ES-I3 (cell line): ENCODE data around the gene CWF19L2.
"Not testable (repeated sequence)": the region's sequence is repeated elsewhere in the genome, so short reads cannot be mapped to it uniquely, and the experiment has no call there.

ENCODE experiments used
- H3K36me3 ChIP-seq: 2 replicates; pipeline ENCODE4 v1.6.1; 2013; ENCODE audit warnings: mild to moderate bottlenecking, low read length, control low read depth, moderate library complexity; ENCODE audit not compliant: insufficient read depth
- H3K4me1 ChIP-seq: 2 replicates; pipeline ENCODE4 v1.6.1; 2013; ENCODE audit warnings: mild to moderate bottlenecking, control low read depth, low read length; ENCODE audit not compliant: insufficient read depth
- H3K9ac ChIP-seq: 2 replicates; pipeline ENCODE4 v1.6.1; 2013; ENCODE audit warnings: low read depth, mild to moderate bottlenecking, low read length, moderate library complexity
- H3K9me3 ChIP-seq: 2 replicates; pipeline ENCODE4 v1.6.1; 2013; ENCODE audit warnings: mild to moderate bottlenecking, low read length, moderate library complexity; ENCODE audit not compliant: control insufficient read depth, insufficient read depth

CWF19L2 gene

GRCh38 chr11:107457558-107458271 is at the start of gene CWF19L2:
CWF19L2 (minus strand) TSS chr11:107457825; CDS start chr11:107457816, 9 bp downstream.
- Histone ChIP-seq H3K36me3 (peaks cover 6% of the 10 kb centered on the region), H3K9ac (peak within 1 kb of the TSS; percentile 98), H3K4me1 (no peaks in the 10 kb centered on the region), H3K9me3 (no peaks in the 10 kb centered on the region)

GRCh38 chr11:107505647-107506225 is 48.1 kb upstream of the CWF19L2 start:
- no peak overlapping the region for H3K9ac ChIP-seq
- H3K9me3 ChIP-seq: peaks cover 2% of the 10 kb centered on the region; the same call in 1 of the 2 replicates
- H3K4me1 ChIP-seq: no peaks in the 10 kb centered on the region
- peaks cover 10% of the 10 kb centered on the region for H3K36me3 ChIP-seq

- H3K9me3 ChIP-seq: peaks cover 2% of the 10 kb centered on the region; the same call in 1 of the 2 replicates
- no peak overlapping the region for H3K9ac ChIP-seq
- H3K4me1 ChIP-seq: no peaks in the 10 kb centered on the region
- peaks cover 10% of the 10 kb centered on the region for H3K36me3 ChIP-seq
Observed at GRCh38 chr11:107504981-107505380, 47.4 kb upstream of the CWF19L2 start.

GRCh38 chr11:107501713-107502112 is 44.1 kb upstream of the CWF19L2 start:
- no peaks in the 10 kb centered on the region for H3K4me1 ChIP-seq
- H3K9me3 ChIP-seq: peaks cover 2% of the 10 kb centered on the region; the same call in 1 of the 2 replicates
- H3K36me3 ChIP-seq: peaks cover 10% of the 10 kb centered on the region
- H3K9ac ChIP-seq: no peak overlapping the region

GRCh38 chr11:107497371-107497770 is 39.7 kb upstream of the CWF19L2 start:
- H3K9ac ChIP-seq, H3K4me1 ChIP-seq, H3K9me3 ChIP-seq, H3K36me3 ChIP-seq: not testable (repeated sequence)

GRCh38 chr11:107496011-107496410 is 38.4 kb upstream of the CWF19L2 start:
- no peaks in the 10 kb centered on the region for H3K36me3 ChIP-seq
- H3K9ac ChIP-seq: no peak overlapping the region
- no peaks in the 10 kb centered on the region for H3K4me1 ChIP-seq
- no peaks in the 10 kb centered on the region; the same call in 1 of the 2 replicates for H3K9me3 ChIP-seq

- no peaks in the 10 kb centered on the region for H3K9me3 ChIP-seq
- H3K36me3 ChIP-seq: no peaks in the 10 kb centered on the region
- no peaks in the 10 kb centered on the region for H3K4me1 ChIP-seq
Observed at GRCh38 chr11:107494055-107494454, 36.4 kb upstream of the CWF19L2 start.

GRCh38 chr11:107493117-107493516 is 35.5 kb upstream of the CWF19L2 start:
- Histone ChIP-seq H3K4me1 (no peaks in the 10 kb centered on the region), H3K9ac (no peak overlapping the region), H3K36me3 (no peaks in the 10 kb centered on the region), H3K9me3 (no peaks in the 10 kb centered on the region)

More at GRCh38 chr11:107494055-107494454, 36.4 kb upstream of the CWF19L2 start:
- H3K9ac ChIP-seq: no peak overlapping the region

- H3K36me3 ChIP-seq: no peaks in the 10 kb centered on the region
- H3K9me3 ChIP-seq: no peaks in the 10 kb centered on the region
- no peaks in the 10 kb centered on the region for H3K4me1 ChIP-seq
- H3K9ac ChIP-seq: no peak overlapping the region
Observed at GRCh38 chr11:107490836-107491235, 33.2 kb upstream of the CWF19L2 start.

- H3K36me3 ChIP-seq: no peaks in the 10 kb centered on the region
- H3K9me3 ChIP-seq: no peaks in the 10 kb centered on the region
- H3K4me1 ChIP-seq: no peaks in the 10 kb centered on the region
- H3K9ac ChIP-seq: no peak overlapping the region
Observed at GRCh38 chr11:107482234-107482633, 24.6 kb upstream of the CWF19L2 start.

- no peaks in the 10 kb centered on the region for H3K36me3 ChIP-seq
- H3K9ac ChIP-seq: no peak overlapping the region
- no peaks in the 10 kb centered on the region for H3K9me3 ChIP-seq
- no peaks in the 10 kb centered on the region for H3K4me1 ChIP-seq
Observed at GRCh38 chr11:107478922-107479321, 21.3 kb upstream of the CWF19L2 start.

GRCh38 chr11:107477820-107478219 is 20.2 kb upstream of the CWF19L2 start:
- H3K9me3 ChIP-seq: no peaks in the 10 kb centered on the region
- H3K4me1 ChIP-seq: no peaks in the 10 kb centered on the region
- no peak overlapping the region for H3K9ac ChIP-seq
- no peaks in the 10 kb centered on the region for H3K36me3 ChIP-seq

- no peaks in the 10 kb centered on the region for H3K9me3 ChIP-seq
- H3K9ac ChIP-seq: no peak overlapping the region
- no peaks in the 10 kb centered on the region for H3K4me1 ChIP-seq
- no peaks in the 10 kb centered on the region for H3K36me3 ChIP-seq
Observed at GRCh38 chr11:107473792-107474191, 16.2 kb upstream of the CWF19L2 start.

- no peak overlapping the region for H3K9ac ChIP-seq
- no peaks in the 10 kb centered on the region for H3K4me1 ChIP-seq
- no peaks in the 10 kb centered on the region for H3K9me3 ChIP-seq
- H3K36me3 ChIP-seq: no peaks in the 10 kb centered on the region
Observed at GRCh38 chr11:107472966-107473365, 15.3 kb upstream of the CWF19L2 start.

- Histone ChIP-seq H3K9me3 (no peaks in the 10 kb centered on the region), H3K36me3 (no peaks in the 10 kb centered on the region), H3K9ac (no peak overlapping the region), H3K4me1 (no peaks in the 10 kb centered on the region)
Observed at GRCh38 chr11:107468596-107468995, 11.0 kb upstream of the CWF19L2 start.
